ENCODE results near the gene GRIK1.

GRIK1 gene

DNA sequence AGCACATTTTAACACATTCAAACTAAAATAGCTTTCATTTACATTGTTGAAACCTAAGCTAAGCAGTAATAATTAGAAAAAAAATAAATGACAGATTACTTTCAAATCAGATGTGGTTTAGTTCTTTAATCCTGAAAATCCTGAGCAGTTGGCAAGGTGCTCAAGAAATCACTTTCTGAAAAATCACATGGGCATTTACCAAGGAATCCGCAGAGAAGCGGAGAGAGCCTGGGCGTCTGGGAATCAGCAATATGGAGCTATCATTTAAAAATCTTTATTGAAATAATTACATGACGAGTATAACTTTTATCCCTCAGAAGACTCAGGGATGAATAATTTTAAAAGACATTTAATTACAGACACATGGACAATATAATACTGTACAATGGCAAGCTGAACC lies 30.2 kb downstream of the GRIK1 start:
- no peak for DNase-seq (ENCODE audit: low read depth)

DNA sequence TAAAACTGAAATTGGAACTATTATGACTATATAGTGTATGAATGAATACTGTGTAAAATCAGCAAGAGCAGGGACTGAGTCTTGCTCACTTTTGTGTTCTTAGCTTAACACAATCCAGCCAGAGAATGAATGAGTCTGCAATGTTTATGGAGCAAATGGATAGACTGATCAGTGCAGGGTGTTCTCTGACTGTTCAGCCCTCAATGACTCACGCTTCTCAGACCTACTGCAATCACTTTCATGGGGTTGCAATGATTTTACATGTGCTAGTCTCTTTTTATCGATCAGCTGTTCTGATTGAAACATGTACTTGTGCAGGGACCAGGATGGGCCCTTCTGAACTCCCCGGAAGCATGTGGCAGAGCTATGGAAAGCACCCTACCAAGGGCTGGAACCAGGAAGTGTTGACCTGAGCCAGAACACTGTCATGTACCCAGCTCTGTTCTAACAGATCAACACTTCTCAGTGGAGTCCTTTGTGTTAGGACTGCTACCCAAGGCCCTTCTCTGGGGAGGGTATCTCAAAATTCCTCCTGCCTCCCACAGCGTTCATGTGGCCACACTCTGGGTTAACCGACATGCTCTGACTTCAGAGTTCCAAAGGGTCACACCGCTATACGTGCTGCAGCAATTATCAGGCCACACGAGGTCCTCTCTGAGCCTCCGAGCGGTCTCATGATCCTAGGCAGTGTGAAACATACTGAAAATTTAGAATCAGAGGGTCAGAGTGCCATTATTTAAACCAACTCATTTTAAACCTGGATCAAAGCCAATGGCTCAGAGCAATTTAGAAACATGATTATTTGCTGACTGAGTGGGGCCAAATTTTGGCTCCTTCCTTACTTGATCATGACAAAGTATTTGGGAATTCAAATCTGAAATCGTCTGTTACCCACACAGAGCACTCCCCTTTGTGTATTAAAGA lies 35.2 kb downstream of the GRIK1 start:
- no peak for DNase-seq (ENCODE audit: low read depth)

DNA sequence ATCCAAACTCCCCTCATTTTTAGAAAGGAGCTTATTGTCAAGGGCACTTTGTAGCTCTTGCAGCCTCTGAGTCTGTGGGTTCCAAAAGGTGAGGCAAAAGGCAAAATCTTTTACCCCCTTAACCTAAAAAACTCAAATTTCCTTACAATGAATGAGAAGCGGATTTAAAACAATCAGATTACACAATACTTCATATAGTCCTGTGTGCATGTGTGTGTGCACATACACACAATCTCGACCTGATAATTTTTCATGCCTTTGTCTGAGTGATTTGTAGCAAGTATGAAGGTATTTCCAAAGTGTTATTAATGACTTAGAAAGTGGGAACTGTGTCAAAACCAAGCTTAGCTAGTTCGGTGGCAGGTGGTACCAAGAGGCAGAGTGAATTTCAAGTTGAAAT lies 42.9 kb downstream of the GRIK1 start:
- DNase-seq (ENCODE audit: low read depth): no peak

DNA sequence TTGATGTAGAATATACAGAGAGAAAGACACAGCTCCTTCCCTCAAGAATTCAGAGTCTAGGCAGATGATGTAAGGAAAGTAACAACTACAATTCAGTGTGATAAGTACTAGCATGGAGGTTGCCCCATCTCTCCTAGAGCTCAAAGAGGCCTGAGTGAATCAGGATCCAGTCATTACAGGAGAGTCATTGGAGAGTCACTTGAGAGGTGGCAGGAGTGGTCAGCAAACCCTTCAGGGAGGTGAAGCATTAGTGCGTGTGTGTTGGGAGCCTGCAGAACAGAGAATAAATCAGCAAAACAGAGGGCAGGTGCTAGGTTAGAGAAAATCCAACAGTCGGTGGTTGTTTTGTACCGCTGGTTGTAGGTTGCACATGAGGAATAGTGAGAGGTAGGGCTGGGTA lies 46.1 kb downstream of the GRIK1 start:
- DNase-seq (ENCODE audit: low read depth): no peak

DNA sequence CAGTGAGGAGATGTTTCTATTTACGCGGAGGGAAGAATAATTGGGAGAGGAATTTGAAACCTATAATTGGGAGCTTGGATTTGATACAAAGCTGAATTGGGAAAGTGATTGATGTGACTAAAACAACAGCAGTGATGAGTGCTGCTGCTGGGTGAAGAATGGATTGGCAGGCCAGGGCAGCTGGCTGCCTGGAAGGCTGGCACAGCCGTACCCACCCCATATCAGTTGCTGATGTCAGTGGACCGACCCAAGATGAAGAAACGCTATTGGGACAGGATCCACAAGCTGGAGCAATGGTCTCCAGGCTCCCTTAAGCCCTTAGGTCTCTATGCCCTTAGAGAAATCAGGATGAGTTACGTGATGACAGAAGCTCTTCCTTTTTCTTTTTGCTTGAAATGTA lies 47.4 kb downstream of the GRIK1 start:
- no peak for DNase-seq (ENCODE audit: low read depth)

DNA sequence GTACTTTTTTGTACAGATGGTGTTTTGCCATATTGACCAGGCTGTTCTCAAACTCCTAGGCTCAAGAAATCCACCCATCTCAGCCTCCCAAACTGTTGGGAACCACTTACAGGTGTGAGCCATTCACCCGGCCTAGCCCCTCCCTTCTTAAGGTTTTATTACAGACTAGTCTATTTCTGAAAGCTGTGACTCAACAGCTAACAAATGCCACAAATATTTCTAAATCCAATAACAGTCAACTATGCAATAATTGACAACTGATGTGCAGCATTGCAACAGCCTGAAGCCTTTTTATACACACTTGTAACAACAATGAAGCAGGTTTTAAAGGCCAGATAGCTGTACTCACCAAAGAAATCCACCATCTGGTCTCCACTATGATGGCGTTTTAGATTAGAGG lies 51.4 kb downstream of the GRIK1 start:
- no peak for DNase-seq (ENCODE audit: low read depth)

DNA sequence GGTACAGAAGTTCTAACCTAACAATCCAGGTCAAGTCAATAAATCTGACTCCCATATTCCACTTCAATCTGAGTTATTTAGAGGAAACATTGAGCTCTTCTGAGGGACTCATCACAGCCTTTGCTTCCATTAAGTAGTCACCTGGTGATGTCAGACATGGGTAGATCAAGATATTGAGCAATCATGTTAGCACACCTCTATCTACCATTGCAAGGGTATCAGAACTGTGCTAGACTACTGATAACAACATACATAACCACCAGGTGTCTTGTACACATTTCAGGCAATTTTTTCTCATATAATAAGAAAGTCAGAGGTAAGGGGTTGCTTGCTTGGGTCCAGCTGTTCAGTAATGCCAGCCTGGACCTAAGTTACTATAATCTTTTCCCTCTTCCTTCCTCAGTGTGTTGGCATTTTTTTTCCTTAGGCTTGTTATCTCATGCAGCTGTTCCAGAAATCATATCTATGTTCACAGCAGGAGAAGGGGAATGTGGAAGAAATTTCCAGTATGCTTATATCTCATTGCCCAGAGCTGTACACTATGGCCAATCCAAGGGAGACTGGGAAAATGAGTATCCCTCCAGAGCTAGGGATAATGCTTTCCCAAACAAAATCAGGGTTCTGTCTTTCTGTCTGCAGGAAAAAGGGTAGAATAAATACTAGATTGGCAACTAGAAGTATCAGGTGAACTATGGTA lies 52.3 kb downstream of the GRIK1 start:
- DNase-seq (ENCODE audit: low read depth): no peak

DNA sequence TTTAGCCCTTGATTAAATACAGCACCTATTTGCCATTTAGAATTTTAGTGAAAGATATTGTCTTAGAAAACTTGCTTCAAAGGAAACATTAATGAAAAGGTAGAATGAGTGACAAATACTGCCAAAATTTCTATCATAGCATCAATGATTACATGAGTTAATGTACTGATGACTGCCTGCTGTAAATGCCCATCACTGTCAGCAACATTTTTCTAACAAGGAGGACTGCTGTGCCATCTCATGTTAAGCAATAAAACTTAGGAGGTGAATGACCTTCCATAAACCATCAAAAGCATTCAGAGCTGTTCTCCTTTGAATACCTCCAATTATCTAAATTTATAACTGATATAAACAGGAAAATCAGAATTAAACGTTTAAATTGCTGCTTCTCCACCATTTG lies 54.3 kb downstream of the GRIK1 start:
- no peak for DNase-seq (ENCODE audit: low read depth)

DNA sequence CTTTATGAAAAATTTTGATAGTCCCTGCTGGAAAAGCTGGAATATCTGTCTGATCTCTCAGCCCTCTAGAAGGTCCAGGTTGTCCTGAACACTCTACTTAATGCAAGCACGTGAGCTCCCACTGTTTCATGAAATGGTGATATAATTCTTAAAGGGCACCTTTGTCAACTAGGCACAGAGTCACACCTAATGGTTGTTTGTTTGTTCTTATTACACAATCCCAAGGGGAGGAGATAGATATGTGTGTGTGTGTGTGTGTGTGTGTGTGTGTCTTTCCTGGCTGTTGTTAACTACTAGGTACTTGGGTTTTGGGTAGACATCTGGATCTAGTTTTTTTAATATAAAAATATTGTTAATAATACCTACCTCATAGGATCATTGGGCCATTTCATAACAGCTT lies 63.9 kb downstream of the GRIK1 start:
- DNase-seq (ENCODE audit: low read depth): no peak

DNA sequence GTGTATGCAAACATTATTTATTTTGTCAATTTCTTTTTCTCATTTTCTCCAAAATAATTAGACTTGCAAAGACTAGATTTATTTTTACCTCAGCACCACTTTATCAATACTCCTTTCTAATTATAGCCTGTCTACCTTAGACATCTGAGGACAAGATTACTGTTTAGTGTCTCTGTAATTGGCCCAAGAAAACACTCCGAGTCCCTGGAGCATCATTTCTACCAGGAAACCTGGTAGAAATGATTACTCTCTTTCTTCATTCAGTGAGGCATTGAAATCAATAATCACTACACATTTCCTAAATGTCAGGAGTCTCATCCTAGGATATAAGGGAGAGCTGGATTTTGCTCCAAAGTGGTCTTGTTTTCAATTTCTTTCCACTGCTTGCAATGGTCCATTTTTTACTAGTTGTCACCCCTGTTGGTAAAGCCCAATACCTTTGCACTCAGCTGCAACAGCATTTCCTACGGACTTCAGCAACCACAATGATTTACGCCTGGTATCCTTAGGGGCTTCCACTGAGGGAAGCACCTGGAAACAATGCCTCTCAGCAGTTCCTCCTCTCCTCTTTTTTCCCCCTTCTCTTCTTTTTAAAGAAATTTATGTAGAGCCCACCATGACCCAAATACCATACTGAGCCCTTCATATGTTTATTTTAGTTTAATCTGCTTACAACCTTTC lies 64.6 kb downstream of the GRIK1 start:
- no peak for DNase-seq (ENCODE audit: low read depth)

DNA sequence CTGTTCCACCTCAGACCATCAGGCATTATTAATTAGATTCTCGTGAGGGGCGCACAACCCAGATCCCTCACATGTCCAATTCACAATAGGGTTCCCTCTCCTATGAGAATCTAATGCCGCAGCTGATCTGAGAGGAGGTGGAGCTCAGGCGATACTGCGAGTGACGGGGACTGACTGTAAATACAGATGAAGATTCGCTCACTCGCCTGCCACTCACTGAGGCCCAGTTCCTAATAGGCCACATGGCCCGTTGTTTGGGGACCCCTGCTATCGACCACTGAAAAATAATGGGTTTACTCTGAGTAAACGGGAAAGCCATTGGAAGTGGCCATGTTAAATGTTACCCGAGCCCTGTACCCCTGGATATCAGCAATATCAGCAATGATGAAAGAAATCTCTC lies 65.9 kb downstream of the GRIK1 start:
- no peak for DNase-seq (ENCODE audit: low read depth)

DNA sequence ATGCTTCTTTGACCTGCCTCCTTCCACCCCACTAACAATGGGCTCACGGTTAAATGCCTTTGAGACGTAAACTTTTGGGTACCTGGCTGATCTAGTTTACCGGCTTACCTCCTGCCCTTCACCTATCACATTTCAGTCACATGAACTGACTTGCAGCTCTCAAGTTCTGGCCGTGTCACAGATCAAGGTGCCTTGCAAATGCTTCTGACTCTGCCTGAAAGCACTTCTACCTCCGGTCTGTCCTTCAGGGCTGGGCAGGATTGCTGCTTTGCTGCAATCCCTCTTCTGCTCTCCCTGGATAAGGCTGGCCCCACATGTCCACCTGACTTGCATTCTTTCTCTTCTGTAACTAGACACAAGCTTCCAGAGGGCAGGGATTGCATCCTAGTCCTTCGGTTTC lies 69.0 kb downstream of the GRIK1 start:
- DNase-seq (ENCODE audit: low read depth): no peak

DNA sequence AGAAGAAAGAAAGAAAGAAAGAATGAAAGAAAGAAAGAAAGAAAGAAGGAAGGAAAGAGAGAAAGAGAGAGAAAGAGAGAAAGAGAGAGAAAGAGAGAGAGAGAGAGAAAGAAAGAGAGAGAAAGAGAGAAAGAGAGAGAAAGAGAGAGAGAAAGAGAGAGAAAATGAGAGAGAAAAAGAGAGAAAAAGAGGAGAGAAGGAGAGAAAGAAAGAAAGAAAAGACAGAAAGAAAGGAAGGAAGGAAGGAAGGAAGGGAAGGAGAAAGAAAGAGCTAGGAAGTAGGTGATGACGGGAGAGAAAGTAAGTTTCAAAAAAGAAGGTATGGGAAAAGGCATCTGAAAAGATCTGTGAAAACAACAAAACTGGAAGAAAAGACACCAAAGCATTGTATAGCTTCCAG lies 72.0 kb downstream of the GRIK1 start:
- no peak for DNase-seq (ENCODE audit: low read depth)

DNA sequence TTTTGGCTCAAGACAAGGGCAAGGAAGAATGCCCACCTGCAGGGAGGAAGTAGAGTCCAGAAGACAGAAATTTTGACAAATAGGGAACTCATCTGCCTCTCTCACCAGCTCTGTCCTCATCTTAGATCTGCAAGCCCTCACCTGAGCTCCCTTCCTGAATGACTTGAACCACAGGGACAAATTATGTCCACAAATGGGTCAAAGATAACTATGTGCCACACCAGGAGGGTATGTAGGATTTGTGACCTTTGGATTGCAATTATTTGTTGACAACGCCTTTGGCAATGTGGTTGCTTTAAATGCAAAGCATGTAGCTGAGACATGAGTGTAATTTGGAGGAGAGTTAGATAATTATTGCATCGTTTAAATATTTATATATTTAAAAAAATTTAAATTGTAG lies 79.5 kb downstream of the GRIK1 start:
- no peak for DNase-seq (ENCODE audit: low read depth)

DNA sequence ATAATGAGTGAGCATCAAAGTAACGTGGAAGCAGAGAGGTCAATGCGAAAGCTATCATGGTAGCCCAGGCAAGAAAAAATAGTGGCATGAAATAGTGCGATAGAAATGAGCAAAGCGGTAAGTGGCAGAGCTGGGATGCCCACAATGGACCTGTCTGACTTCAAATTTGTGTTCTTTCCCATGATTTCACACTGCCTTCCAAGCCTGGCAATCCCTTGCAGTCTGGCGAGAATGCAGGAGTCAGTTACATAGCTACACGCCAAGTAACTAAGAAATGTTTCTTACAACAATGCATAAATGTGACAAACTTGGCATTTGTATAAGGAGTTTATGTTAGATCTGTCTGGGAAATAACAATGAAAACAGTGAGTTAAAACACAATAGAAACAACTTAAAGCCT lies 82.6 kb downstream of the GRIK1 start:
- DNase-seq (ENCODE audit: low read depth): no peak

DNA sequence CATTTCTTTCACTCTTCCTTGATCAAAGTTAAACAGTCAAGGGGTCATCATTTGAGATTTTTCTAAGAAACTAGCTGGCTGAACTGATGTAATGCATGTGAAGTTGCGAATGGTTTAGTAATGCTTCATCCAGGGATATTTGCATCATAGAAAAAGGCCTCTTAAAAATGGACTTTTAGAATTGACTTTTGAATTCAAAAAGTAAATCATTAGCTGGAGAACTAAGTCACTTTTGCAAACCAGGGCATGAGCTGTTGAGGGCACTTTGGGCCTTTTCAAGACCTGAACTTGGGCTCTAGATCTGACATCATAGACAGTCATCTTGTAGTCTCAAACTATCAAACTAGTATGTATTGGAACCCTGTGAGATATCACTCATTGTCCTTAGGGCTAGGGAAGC lies 85.0 kb downstream of the GRIK1 start:
- DNase-seq (ENCODE audit: low read depth): no peak

DNA sequence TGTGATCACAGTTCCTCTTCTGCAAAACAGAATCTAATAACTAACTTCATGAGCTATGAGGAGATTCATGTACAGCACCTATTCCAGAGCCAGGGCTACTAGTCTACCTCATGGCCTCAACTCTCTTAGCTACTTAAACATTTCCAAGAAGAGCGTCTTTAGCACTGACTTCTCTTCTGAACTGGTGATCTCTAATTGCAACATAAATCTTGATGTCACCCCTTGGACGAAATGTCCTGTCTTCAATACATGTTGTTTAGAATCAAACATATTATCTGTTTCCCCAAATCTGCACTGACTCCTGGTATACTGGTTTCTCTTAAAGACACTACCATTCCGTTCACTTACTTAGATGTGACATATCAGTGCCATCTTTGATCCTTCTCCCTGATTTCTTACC lies 88.2 kb downstream of the GRIK1 start:
- no peak for DNase-seq (ENCODE audit: low read depth)

DNA sequence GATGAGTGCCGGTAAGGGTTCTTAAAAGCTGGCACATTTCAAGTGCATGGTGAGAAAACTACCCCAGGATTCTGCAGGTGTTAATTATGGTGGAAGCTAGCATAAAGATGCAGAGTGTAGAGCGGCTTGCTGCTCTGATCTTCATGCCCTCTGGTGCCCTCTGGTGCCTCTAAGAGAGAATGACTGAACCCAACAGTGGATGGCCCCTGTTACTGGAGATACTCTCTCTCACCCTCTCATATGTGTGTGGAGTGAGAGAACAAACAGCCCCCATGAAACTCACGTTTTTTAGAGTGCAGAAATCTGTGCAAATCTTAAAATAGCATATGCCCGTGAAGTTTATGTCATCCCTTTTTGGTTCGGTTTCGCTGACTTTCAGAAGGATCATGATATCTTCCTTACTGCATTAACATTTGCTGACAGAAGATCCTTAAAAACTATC lies 90.0 kb downstream of the GRIK1 start:
- DNase-seq (ENCODE audit: low read depth): peak; percentile 17

DNA sequence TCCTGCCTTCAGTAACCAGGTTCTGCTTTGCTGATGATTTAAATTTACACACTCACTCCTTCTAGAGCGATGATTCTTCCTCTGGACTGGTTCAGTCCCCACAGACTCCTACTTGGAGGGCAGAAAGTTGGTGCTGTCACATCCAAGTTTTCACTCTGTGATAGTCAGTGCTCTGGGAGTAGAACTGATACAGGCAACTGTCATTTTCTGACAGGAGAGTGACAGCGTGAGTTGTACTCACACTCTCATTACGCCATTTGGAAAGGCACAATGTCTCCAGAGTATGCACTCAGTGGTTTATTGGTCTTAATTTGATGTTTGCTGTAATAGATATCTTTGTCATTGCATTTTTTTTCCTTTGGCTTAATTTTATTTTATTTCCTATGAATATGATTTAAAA lies 96.0 kb downstream of the GRIK1 start:
- no peak for DNase-seq (ENCODE audit: low read depth)

DNA sequence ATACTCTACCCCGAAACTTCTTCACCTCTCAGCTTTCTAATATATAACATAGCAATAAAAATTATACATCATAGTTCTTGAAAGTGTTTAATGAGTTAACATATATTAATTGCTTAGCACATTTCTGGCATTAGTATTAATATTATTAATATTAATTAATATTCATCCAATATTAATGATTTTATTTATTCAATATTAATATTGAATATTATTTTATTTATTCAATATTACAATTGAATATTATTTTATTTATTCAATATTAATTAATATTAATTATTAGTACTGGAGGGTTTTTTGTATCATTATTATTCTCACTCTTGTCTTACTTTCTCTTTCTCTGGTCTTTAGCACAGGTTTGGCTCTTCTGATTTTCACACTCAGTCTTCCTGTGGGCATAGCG lies 105.2 kb downstream of the GRIK1 start:
- no peak for DNase-seq (ENCODE audit: low read depth)

DNA sequence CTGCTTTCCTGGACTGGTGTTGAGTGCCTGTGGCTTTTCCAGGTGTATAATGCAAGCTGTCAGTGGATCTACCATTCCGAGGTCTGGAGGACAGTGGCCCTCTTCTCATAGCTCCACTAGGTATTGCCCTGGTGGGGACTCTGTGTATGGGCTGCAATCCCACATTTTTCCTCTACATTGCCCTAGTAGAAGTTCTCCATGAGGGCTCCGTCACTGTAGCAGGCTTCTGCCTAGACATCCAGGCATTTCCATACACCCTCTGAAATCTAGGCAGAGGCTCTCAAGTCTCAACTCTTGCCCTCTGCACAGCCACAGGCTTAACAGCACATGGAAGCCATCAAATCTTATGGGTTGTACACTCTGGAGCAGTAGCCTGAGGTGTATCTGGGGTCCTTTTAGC lies 107.6 kb downstream of the GRIK1 start:
- no peak for DNase-seq (ENCODE audit: low read depth)

DNA sequence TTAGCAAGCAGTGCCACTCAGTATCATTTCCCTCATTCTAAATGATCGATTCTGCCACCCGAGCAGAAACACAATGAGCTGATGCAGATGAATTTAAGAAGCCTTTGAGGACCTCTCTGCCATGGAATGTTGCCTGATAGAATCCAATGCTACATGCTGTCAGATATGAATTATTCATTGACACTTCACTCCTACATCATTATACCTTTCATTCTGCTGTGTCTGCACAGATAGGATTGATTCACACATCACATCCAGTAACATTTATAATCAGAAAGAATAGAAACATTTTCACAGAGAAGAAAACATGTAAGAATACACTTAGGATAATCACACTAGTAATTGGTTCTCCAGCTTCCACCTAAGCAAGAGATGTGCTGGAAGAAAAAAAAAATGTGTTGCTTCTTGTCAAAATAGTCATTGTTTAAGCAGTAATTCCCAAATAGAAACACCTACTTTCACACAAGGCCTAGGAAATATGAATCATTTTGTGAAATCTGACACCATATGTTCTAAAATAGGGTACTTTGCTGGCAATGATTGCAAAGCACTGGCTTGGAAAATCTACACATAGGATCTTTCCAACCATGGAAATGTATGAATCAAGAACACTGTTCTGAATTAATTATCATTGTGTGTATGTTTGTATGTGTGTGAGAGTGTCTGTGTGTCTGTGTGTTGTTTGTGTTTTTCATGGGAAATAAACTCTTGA lies 110.1 kb downstream of the GRIK1 start:
- no peak for DNase-seq (ENCODE audit: low read depth)
